GM19043 (cell line): Measurements from ENCODE around the gene PIKFYVE.
A peak's percentile ranks its signal among the peaks of the same experiment; 100 is the strongest.
"Not testable (repeated sequence)": the region's sequence is repeated elsewhere in the genome, so short reads cannot be mapped to it uniquely, and the experiment has no call there.

Experiments used
- ATAC-seq: cut with Tn5 transposase; IDR thresholded peaks from one replicate; pipeline ENCODE4 v1.9.1; 2021; ENCODE audit warnings: low read depth; ENCODE audit not compliant: unreplicated experiment

Gene PIKFYVE

GRCh38 chr2:208265801-208266552 lies at the start of gene PIKFYVE:
PIKFYVE (plus strand) TSS chr2:208266255; CDS start chr2:208271520, 5,265 bp downstream.
- ATAC-seq = peak; percentile 72

- ATAC-seq = not testable (repeated sequence)
Observed at GRCh38 chr2:208221873-208222272, 44.2 kb upstream of the PIKFYVE start.

GRCh38 chr2:208222351-208222750 lies 43.7 kb upstream of the PIKFYVE start:
- no peak for ATAC-seq

- ATAC-seq = no peak
Observed at GRCh38 chr2:208224802-208225201, 41.3 kb upstream of the PIKFYVE start.

- ATAC-seq = no peak
Observed at GRCh38 chr2:208227581-208228232, 38.3 kb upstream of the PIKFYVE start.

GRCh38 chr2:208228476-208228875 lies 37.6 kb upstream of the PIKFYVE start:
- ATAC-seq = no peak

- no peak for ATAC-seq
Observed at GRCh38 chr2:208234786-208235185, 31.3 kb upstream of the PIKFYVE start.

GRCh38 chr2:208235860-208236259 lies 30.2 kb upstream of the PIKFYVE start:
- ATAC-seq = no peak

- ATAC-seq = no peak
Observed at GRCh38 chr2:208239770-208240493, 26.1 kb upstream of the PIKFYVE start.

GRCh38 chr2:208240619-208241209 lies 25.3 kb upstream of the PIKFYVE start:
- ATAC-seq = no peak

- no peak for ATAC-seq
Observed at GRCh38 chr2:208244422-208244821, 21.6 kb upstream of the PIKFYVE start.

GRCh38 chr2:208245746-208246145 lies 20.3 kb upstream of the PIKFYVE start:
- no peak for ATAC-seq

GRCh38 chr2:208248601-208249000 lies 17.5 kb upstream of the PIKFYVE start:
- no peak for ATAC-seq

GRCh38 chr2:208249296-208249695 lies 16.8 kb upstream of the PIKFYVE start:
- no peak for ATAC-seq

- ATAC-seq = no peak
Observed at GRCh38 chr2:208250388-208250787, 15.7 kb upstream of the PIKFYVE start.

- ATAC-seq = no peak
Observed at GRCh38 chr2:208251098-208251497, 15.0 kb upstream of the PIKFYVE start.

GRCh38 chr2:208252716-208253492 lies 13.2 kb upstream of the PIKFYVE start:
- ATAC-seq = no peak

- ATAC-seq = no peak
Observed at GRCh38 chr2:208253600-208254117, 12.4 kb upstream of the PIKFYVE start.

GRCh38 chr2:208254118-208254870 lies 11.8 kb upstream of the PIKFYVE start:
- ATAC-seq = peak; percentile 69
